ENCODE data around the gene CABLES2.

The CABLES2 gene

DNA sequence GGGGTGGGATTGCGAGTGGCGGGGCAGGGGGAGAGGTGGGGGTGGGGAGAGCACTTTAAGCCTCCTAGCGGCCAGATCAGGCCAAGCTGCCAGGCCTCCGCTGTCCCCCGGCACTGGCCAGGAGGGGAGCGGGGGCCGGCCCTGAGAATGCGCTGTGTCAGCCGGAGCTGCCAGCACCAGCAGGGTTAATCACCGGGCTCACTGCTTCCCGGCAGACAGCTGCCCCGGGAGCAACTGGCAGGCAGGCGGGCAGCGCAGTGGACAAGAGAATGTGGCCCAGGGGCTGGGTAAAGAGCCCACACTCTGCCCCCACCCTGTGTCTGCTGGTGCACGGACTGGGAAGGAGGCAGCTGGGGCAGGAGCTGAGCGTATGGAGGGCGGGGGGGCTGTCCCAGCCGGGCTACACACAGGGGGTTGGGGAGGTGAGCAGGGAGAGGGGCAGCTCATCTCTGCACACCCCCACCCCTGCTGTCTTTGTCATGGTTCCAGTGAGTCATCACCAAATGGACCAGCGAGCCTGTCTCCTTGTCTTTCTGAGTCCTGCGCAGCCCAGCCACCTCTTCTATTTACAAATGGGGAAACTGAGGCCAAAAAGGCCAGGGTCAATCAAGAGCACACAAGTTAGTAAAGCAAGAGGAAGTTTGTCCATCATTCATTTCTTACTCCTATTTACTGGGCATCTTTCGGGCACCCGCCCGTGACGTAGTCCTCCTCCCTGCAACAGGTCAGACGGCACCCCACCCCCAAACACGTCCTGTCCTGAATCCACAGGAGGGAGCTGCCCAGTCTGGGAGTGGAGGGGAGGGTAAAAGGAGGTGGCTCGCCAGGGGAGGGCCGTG, 37.9 kb downstream of the CABLES2 start:
- DNase-seq = peak; percentile 88

DNA sequence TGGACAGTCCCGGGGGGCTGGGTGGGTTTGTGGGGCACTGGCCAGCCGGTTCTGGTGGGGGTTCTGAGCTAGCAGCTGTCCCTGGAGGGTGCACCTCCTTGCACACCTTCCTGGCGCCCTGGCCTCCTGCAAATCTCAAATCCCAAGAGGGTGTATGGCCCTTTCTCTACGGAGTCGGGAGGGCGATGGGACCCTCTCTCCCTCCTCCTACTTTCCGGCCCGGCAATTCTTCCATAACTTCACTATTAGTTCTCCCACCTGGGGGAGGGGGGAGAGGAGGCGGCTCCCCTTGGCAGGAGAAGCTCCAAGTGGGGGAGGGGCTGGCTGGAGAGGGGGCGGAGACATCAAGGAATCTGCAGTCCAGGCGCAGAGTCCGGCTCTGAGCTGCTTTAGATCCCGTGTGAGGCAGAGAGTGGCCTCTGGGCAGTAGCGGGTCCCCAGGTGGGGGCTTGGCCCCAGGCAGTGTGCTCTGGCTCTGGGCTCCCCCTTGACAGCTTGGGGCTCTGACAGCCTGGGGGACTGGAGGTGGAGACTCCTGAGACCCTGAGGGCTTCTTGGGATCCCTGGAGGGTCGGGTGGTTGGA, 38.6 kb downstream of the CABLES2 start:
- peak; percentile 77 for DNase-seq

DNA sequence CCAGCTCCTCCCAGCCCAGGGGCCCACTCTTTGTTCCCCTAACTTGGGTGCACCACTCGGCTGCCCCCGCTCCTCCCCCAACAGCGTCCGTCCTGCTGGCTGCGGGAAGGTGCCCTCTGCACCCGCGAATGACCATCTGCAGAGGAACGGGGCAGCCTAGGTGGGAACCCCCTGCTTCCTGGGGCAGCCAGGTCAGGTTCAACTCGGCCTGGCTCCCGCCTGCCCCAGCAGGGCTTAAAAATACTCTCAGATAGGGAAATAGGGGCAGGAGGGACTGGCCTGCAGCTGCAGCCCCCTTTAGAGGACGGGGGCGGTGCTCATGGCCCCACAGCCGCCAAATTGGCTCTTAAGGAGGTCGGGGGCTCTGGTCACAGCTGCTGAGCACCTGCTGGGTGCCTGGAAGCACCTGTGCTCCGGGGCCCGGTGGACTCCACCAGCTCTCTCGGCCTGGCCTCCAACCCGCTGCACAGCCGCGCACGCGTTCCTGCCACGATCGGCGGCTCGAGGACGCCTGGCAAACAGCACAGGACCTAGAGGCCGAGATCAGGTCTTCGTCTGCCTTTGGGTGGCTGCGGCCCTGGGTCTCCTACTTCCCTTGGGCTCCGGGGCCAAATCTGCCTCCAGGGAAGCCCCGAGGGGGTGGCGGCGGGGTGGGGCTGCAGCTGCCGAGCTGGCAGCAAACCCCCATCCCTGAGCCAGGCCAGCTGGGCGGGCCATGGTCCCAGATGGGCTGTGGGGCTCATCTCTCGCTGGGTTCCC, 39.3 kb downstream of the CABLES2 start:
- DNase-seq = no peak

DNA sequence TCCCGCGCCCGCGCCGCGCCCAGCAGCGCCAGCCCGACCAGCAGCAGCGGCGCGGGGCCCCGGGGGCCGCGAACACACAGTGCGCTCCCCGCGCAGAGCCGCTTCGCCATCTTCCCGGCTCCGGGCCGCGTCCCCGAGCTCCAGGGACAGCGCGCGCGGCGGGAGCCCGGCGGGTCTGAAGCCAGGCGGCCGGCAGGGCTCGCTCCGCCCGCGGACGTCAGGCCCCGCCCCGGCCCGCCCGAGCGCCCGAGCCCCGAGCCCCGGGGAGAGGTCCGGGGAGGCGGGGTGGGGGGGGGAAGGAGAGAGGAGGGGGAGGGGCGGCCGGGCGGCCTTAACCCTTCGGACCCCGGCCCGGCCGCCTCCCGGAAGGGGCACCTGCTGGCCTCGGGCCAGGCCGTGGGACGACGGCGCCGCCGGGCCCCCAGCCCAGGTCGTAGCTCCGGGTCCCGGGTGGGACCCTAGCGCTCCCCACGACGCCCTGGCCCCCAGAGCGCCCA, 39.9 kb downstream of the CABLES2 start, which contains the start of gene LAMA5:
TSS of gene LAMA5 (minus strand) at position 177 of the 497 bp plus-strand sequence. CDS start at position 110, 67 bp downstream.
- no peak for DNase-seq

DNA sequence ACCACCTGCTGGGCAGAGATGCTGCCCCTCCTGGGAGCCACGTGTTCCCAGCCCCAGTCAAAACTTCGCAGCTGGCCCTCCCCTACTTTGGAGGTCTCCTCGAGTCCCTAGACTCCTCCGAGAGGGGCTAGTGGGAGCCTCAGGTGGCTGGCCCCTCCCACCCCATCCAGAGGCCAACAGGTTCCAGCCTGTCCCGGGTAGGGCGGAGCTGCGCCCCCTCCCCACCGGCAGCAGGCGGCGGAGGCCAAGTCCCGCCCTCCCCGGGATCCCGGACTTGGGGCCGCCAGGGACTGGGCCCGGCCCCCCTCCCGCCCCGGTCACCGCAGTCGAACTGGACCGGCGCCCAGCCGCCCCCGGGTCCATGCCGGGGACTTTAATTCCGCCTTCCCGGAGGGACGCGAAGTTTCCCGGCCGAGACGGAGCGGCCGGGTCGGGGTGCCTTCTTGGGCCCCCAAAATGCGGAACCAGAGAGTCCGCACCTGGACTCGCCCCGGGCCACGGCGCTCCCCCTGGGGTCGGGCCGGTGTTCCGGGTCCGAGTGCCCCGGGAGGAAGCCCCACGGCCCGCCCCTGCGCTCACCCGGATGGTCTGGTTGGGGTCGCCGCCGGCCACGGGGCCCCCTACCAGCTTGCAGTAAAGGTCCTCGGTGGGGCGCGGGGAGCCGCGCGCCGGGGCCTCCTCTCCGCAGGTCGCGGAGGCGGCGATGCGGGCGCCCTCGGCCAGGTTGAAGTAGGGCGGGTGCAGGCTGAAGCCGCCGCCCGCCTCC, 40.5 kb downstream of the CABLES2 start:
- DNase-seq = peak; percentile 57

DNA sequence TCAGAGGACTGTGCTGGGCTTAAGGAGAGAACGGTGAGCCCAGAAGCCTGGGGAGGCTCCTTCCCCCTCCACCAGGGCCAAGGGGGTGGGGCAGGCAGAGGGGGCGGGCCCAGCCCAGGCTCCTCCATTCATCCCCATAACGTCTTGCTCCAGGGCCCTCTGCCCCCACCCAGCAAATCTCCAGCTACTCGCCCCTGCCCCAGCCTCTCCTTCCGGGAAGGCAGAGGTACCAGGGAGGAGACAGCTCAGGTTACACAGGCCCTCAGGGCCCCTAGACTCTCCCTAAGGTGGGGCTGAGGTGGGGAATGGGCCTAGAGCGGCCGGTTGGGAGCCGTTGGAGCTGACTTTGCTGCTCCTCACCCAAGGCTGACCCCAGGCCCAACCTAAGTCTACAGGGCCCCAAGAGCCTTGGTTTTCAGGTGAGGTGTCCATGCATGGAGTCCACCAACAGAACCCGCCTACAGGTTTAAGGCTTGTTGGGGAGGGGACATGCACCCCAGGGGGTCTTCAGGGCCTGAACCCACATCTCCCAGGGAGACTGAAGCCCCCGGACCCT, 41.2 kb downstream of the CABLES2 start:
- DNase-seq = peak; percentile 93

DNA sequence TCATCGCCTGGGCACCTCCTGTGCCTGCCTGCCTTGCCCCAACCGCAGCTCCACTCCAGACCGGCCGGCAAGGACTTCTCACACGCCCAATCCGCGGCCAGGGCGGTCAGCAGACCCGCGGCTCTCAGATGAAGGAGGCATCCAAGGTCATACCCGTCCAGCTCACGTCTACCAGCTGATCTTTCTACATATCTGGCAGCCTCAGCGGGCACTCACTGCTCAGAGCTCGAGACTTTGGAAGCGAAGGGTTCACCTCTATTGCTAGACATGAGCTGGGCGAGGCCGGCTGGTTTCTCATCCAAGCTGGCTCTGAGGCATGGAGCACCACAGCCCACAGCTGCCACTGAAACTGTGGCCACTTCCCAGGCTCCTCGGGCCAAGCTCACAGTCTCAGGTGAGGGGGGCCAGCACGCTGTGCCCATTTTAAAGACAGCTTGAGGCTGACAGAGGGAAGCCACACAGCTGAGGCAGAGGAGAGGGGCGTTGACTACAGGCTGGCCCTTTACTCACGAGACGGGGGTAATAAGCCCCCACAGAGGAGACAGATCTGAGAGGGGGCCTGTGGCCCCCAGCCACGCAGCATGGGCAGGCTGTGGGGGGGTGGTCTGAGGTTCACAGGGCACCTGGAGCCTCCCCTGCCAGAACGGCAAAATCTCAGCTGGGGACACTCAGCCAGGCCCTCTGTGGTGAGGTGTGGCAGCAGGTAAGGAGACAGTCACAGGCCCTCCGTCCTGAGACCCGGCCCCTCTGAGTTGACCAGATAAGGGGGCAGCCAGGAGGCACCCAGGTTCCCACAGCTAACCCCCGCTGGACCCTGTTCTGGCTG, 42.0 kb downstream of the CABLES2 start:
- peak; percentile 63 for DNase-seq

DNA sequence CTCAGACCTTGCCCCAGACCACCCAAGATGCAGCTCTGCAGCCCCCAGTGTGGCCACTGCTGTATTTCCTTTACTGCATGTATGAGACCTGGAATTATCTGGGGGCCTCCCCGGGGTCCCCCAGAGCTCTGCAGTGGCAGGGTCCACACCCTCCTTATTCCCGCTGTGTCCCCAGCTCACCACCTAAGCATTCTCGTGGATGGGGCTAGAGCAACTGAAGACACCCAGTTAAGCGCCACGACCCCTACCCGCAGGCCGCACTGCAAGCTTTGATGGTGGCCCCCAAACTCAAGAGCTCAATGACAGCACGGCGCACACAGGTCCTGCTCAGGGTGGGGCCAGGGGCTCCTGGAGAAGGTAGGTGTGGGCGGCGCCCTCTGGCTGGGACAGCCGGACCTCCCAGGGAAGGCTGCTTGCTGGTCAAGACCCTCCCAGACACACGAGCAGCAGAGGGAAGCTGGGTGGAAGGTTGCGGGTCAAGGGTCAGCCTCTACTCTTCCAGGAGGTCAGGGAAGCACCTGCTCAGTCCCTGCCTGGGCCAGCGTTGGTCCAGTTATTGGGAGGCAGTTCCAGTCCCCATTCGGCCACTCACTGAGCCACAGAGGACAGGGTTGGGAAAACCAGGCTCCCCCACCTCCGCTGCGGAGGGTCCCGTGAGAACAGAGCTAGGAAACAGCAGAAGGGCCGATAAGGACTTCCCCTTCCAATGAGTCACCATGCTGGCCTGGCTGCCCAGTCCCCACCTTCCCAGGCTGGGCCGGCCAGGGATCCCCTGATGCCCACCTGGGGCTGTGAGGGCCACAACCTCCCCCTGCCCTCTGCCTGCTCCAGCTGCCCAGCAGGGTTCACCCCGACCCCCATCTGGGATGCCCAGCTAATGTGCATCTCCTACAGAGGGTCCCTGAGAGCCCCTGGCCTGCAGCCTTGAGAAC, 42.9 kb downstream of the CABLES2 start:
- DNase-seq = peak; percentile 60

DNA sequence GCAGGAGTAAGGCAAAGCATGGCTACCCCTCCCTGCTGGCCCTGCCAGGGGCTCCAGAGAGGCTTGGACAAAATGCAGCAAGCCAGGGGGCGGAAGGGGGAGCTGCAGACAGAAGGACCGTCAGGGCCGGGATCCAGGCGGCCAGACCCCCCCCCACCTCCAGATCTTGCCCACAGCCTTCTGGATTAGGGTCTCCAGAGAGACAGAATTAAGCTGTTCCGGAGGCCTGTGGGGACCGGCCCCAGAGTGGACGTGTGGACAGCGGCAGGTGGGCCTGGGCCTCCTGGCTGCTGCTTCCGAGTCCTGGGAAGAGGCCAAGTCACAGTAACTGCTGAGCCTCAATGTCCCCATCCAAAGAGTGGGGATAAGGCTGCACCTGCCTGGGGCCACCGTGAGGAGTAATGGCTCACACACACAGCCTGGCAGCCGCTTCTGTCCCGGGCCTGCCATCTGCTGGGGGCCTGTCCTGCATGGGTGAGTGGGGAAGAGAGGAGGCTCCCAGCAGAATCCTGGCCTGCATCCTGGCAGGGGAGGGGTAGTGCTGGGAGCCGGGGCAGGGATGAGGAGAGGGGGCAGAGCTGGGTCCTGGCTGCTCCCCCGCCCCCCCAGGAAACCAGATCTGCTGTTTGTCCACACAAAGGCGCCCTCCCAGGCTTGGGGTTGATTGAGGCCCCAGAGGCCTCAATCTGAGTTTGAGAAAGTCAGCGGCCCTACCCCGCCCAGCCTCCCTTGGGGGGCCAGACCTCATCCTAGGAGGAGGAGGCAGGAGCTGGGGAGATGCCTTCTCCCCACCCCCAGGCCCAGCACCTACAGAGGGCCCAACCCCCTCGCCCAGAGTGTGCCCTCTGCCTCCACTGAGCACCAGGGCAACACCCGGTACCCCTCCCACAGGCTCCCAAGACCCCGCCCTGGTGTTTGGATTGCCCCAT, 43.8 kb downstream of the CABLES2 start:
- peak; percentile 89 for DNase-seq

DNA sequence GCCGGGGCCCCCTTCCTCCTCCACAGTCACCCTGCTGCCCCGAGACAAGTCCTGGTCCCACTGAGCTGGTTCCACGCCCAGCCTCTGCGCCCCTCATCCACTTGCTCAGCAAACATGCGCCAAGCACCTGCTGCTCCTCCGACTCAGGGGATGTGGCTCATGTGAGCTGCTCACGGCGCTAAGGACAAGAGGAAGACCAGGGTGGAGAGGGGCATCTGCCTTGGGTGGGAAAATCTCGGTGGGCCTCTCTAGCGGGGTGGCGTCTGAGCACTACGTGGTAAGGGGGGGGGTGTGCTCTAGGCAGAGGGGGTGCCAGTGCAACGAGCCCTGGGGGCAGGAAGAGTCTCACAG, 44.5 kb downstream of the CABLES2 start:
- no peak for DNase-seq

DNA sequence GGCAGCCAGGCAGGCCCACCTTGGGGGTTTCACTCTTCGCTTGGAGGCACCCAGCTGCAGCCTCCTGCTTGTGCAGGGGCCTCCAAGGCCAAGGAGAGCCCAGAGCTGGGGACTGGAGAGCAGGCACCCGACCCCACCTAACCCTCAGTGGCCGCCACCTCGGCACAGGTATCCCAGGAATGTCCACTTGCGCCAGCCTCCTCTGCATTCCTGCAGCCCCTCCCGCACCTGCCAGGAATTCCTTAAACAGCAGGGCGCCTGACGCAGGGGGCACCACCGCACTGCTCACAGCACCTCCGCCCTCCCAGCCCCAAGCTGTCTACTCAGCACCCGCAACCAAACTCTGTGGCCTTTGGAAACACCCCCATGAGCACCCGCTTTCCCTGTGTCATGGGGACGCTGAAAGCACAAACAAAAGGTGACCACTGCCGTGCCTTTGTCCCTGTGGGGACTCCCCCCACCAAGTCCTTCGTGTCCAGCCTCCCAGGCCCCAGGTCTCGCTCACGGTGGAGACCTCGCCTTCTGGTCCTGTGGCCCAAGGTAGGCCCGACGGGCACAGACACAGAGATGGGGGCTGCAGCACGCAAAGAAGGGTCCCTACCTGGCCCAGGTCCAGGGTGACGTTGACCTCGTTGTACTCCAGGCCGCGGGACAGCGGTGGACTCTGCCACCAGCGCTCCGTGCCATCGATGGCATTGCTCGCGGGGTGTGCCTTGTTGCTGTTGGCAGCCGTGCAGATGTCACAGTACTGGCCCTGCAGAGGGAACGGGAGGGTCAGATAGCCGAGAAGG, 45.1 kb downstream of the CABLES2 start:
- DNase-seq = peak; percentile 83

DNA sequence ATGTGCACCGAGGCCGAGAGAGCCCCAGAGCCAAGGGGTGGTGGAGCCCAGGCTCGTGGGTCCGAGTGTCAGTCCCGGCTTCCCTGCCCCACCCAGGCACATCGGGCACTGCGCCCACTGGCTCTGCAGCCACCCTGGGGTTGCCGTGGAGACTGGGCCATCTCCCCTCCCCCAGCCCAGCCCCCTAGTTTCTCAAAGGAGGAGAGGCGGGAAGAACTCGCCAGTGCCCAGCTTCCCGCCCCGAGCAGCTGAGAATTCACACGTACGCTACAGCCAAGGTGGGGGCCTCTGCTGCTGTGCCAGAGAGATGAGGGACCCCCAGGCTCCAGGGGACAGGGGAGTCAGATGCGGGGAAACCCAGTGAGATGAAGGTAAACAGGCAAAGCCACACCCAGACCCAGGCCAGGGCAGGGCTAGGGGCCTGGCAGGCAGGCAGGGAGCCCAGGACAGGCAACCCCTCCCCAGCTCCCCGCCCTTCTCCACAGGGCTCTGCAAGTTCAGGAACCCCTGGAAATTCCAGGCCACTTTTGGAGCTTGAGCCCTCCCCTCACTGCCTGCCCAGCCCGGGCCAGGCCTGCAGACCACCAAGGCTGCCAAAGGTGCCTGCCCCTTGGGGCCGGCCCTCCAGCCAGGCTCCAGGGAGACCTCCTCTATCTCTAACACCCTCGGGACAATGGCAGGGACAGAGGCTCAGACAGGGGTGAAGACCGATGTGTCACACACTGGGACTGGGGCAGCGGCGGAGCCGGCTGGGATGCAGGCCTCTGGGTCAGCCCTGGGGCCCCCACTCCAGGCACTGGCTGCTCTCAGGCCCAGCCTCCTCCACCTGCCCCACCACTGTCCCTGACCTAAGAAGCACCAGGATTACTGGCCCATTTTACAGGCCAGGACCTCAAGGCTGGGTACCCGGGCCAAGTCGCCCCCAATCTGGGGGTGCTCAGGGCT, 46.0 kb downstream of the CABLES2 start:
- peak; percentile 67 for DNase-seq

DNA sequence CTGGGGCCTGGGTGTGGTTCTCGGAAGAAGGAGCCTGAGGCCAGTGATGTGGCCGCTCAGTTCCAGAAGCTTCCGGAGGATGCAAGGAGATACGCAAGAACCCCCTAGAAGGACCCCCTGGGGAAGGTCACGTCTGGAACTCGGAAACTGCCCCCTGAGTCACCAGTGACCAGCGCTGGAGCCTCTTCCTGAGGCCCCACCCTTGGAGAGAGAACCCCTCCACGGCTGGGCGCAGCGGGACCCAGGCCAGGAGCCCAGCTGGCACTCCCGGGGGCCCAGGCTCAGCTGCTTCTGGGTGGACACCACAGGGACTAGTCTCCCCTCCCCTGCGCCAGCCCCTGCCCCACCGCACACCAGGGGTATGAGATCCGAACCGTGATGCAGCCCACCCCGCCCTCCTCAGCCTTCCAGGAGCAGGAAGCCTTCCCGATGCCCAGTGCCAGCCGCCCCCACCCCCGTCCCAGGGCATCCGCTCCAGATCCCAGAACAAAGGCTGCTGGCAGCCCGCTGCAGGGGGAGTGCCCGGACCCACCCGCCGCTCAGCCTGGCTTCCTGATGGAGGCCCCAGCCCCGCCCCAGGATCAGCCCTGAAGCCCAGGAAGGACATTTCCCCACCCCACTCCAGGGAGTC, 47.5 kb downstream of the CABLES2 start:
- DNase-seq = peak; percentile 95

DNA sequence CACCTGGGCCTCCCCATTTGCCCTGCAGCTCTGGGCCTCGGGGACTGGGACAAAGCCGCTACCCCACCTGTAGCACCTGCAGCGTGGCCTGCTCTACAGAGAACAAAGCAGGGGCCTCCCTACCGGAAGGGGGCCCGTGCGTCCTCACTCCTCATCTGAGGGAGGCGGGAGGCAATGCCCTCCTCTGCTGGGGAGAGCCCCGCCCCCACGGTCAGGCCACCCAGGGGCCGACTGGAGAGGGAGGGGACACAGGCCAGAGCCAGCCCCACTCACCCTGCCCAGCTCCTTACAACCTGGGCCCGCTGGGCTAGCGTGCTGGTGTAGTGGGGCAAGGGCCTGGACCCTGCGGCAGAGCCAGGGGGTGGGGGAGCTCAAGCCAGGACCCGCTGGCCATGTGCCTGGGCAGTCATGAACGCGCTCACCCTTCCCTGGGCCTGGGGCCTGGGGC, 48.0 kb downstream of the CABLES2 start:
- no peak for DNase-seq

DNA sequence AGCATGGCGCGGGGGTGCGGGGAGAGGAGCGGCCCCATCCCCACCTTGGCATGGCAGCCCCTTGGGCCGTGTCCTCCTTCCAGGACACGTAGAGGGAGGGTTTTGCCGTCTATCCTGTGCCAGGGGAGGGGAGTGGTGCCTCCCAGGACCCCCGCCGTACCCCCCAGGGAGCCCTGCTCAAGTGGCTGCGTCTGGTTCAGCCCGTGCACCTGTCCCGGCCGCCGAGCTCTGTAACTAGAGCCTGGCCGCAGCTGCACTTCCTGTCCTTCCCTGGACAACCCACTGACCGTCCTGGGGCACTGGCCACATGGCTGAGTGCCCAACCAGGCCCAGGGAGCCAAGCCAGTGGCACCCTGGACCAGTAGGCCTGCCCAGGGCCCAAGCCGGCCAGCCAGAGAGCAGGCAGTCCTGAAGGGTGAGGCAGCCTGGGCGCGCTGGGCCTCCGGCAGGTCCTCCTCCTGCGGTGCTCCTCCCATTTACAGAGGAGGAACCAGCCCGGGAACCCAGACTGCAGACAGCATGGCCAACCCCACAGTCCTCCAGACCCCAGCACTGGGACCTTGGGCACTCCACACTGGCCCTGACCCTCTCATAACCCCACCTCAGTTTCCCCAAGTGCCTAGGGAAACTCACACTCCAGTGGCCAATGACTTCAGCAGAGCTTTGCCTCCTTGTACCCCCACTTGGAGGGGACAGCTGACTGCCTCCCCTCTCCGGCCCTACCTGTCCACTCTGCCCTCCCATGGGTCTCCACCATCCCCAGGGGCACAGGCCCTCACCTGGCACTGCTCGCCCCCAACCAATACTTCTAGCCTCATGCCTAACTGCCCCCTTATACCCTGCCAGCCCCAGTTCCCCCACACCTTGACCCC, 48.7 kb downstream of the CABLES2 start:
- peak; percentile 76 for DNase-seq

All from NCI-H226 (cell line).